Tibial nerve (tissue), 4 donors: ENCODE measurements around the gene KCNAB3. TPM values are rescaled to one million over a fixed set of nuclear protein-coding genes. Genes with fewer than 3 reads are reported as not detected.

ENCODE experiments used
- DNase-seq, 2 donors: peaks; one replicate each; pipeline ENCODE4 v3.0.0-alpha.2; 2019; ENCODE audit warnings: low spot score in 2 of 2
- H3K27ac ChIP-seq, 4 donors: fragments of 200-600 bp; sonication (generic) in 3 of 4; one replicate each; pipeline ENCODE4 v1.5.1; 2017 to 2019; ENCODE audit warnings: mild to moderate bottlenecking in 1 of 4
- H3K27me3 ChIP-seq, 2 donors: fragments of 200-600 bp; sonication (generic) in 1 of 2; one replicate each; pipeline versions ENCODE4 v1.5.1 to v1.6.0; 2017 to 2019
- H3K36me3 ChIP-seq, 3 donors: fragments of 200-600 bp; sonication (generic); one replicate each; pipeline ENCODE4 v1.5.1; 2018 to 2019
- H3K4me1 ChIP-seq, 4 donors: fragments of 200-600 bp; sonication (generic) in 3 of 4; one replicate each; pipeline ENCODE4 v1.5.1; 2017 to 2019
- H3K4me3 ChIP-seq, 4 donors: fragments of 200-600 bp; sonication (generic) in 3 of 4; one replicate each; pipeline ENCODE4 v1.5.1; 2017 to 2019; ENCODE audit warnings: mild to moderate bottlenecking in 1 of 4, moderate library complexity in 1 of 4
- H3K9me3 ChIP-seq, 4 donors: fragments of 200-600 bp; sonication (generic) in 3 of 4; one replicate each; pipeline ENCODE4 v1.5.1; 2017 to 2019
- CTCF ChIP-seq, 5 experiments: fragments of 200-600 bp in 3 of 5; fragments of 450-650 bp in 2 of 5; sonication (generic) in 3 of 5; IDR thresholded peaks; one replicate each; pipeline ENCODE4 v1.5.1; 2016 to 2019; ENCODE audit warnings: antibody characterized with exemption in 5 of 5, mild to moderate bottlenecking in 3 of 5, moderate library complexity in 2 of 5
- EP300 ChIP-seq, 2 donors: sonication (generic); formaldehyde crosslinking; IDR thresholded peaks; one replicate each; pipeline ENCODE4 v1.6.1; 2017; ENCODE audit warnings: antibody characterized with exemption in 2 of 2, mild to moderate bottlenecking in 1 of 2
- POLR2A ChIP-seq, 2 donors: fragments of 450-650 bp; IDR thresholded peaks; one replicate each; pipeline ENCODE4 v1.6.1; 2017; ENCODE audit warnings: antibody characterized with exemption in 2 of 2, mild to moderate bottlenecking in 2 of 2, moderate library complexity in 2 of 2
- WGBS, 2 donors: methylation state at CpG; one replicate each; pipeline ENCODE4 v1.1.5; 2018; 5-methylcytosine and 5-hydroxymethylcytosine counted together
- total RNA-seq, 4 donors: library from RNA; depleted of rRNA; stranded (reverse); fragments of >200 nt; gene quantifications; one replicate each; pipeline ENCODE4 v1.1.0, GENCODE V29; 2016

The KCNAB3 gene
- total RNA-seq, 4 donors from 2014 or later: 1.1 to 6.0 (median 1.4) TPM

DNA sequence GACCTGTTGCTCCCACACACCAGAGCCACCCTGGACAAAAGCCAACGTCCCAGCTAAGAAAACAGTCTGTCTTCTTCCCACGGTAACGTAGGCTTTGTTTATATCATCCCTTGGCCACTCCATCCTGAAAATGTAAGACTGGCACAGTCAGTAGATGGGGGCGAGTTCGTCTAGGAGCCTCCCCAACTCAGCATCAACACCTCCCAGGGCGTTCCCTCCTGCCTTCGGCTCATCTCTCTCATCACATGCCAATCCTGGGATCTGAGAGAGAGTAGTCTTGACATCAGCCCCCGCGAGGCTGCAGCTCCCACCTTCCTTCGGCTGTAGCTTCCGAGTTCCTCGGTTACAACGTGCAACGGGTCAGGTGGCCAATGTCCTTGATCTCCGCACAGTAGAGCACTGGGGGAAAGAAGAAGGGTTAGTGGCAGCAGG lies 14.5 kb downstream of the KCNAB3 start:
- Histone ChIP-seq H3K27me3 (no peaks in the 10 kb centered on the region), H3K4me3 (peak overlapping the region; percentile 59 to 76 (median 61)), H3K27ac (peak overlapping the region; percentile 85 to 100 (median 96)), H3K4me1 (peaks cover 0 to 26% (median 11%) of the 10 kb centered on the region in 4 donors), H3K36me3 (peaks cover 0 to 23% (median 0%) of the 10 kb centered on the region in 3 donors), H3K9me3 (no peaks in the 10 kb centered on the region)
- peak in 1 of 2 donors; percentile 52 for DNase-seq
- WGBS, 2 donors: 1 to 4% methylated on average over 15 of the region's 15 CpGs
- no peak for TF ChIP-seq POLR2A (IDR thresholded peaks at IDR 0.05)
- no peak for TF ChIP-seq EP300 (IDR thresholded peaks at IDR 0.05)
- no peak for TF ChIP-seq CTCF (IDR thresholded peaks at IDR 0.05)

GRCh38 chr17:7912927-7913524 lies 16.6 kb downstream of the KCNAB3 start:
- WGBS, 2 donors: 41 to 43% methylated on average over 3 of the region's 3 CpGs
- peak; percentile 43 to 70 (median 62) for TF ChIP-seq CTCF (IDR thresholded peaks at IDR 0.05)
- TF ChIP-seq EP300 (IDR thresholded peaks at IDR 0.05): peak in 1 of 2 donors; percentile 17
- TF ChIP-seq POLR2A (IDR thresholded peaks at IDR 0.05): no peak
- peak in 1 of 2 donors; percentile 47 for DNase-seq
- Histone ChIP-seq H3K9me3 (no peaks in the 10 kb centered on the region), H3K4me1 (peaks cover 0 to 26% (median 11%) of the 10 kb centered on the region in 4 donors), H3K4me3 (no peak overlapping the region), H3K27me3 (no peaks in the 10 kb centered on the region), H3K27ac (peak overlapping the region in 1 of 4 donors; percentile 35), H3K36me3 (peaks cover 0 to 44% (median 11%) of the 10 kb centered on the region in 3 donors)

- WGBS, 2 donors: 63 to 64% methylated on average over 9 of the region's 9 CpGs
- Histone ChIP-seq H3K4me3 (no peak overlapping the region), H3K27ac (no peak overlapping the region), H3K9me3 (no peaks in the 10 kb centered on the region), H3K27me3 (no peaks in the 10 kb centered on the region), H3K4me1 (peaks cover 0 to 16% (median 8%) of the 10 kb centered on the region in 4 donors), H3K36me3 (peaks cover 0 to 64% (median 23%) of the 10 kb centered on the region in 3 donors)
- TF ChIP-seq CTCF (IDR thresholded peaks at IDR 0.05) (no peak), POLR2A (IDR thresholded peaks at IDR 0.05) (no peak), EP300 (IDR thresholded peaks at IDR 0.05) (no peak)
- DNase-seq: no peak
Observed at GRCh38 chr17:7911116-7911515, 18.5 kb downstream of the KCNAB3 start.

GRCh38 chr17:7910711-7911110 lies 18.9 kb downstream of the KCNAB3 start:
- 90 to 94% methylated on average over 13 of the region's 13 CpGs for WGBS, 2 donors

More at GRCh38 chr17:7910711-7911110, 18.9 kb downstream of the KCNAB3 start:
- H3K36me3 ChIP-seq: peaks cover 0 to 68% (median 24%) of the 10 kb centered on the region in 3 donors
- peaks cover 0 to 14% (median 8%) of the 10 kb centered on the region in 4 donors for H3K4me1 ChIP-seq
- no peak for DNase-seq
- H3K9me3 ChIP-seq: no peaks in the 10 kb centered on the region
- no peak overlapping the region for H3K27ac ChIP-seq
- no peaks in the 10 kb centered on the region for H3K27me3 ChIP-seq
- TF ChIP-seq POLR2A (IDR thresholded peaks at IDR 0.05) (no peak), EP300 (IDR thresholded peaks at IDR 0.05) (no peak), CTCF (IDR thresholded peaks at IDR 0.05) (no peak)
- H3K4me3 ChIP-seq: no peak overlapping the region
